Measurements from ENCODE around the gene HOXB13. TPM values are rescaled to one million over a fixed set of nuclear protein-coding genes. Genes with fewer than 3 reads are reported as not detected.
"Not testable (repeated sequence)": the region's sequence is repeated elsewhere in the genome, so short reads cannot be mapped to it uniquely, and the experiment has no call there.

HOXB13 gene
- polyA plus RNA-seq, 4 donors, result not detected

DNA sequence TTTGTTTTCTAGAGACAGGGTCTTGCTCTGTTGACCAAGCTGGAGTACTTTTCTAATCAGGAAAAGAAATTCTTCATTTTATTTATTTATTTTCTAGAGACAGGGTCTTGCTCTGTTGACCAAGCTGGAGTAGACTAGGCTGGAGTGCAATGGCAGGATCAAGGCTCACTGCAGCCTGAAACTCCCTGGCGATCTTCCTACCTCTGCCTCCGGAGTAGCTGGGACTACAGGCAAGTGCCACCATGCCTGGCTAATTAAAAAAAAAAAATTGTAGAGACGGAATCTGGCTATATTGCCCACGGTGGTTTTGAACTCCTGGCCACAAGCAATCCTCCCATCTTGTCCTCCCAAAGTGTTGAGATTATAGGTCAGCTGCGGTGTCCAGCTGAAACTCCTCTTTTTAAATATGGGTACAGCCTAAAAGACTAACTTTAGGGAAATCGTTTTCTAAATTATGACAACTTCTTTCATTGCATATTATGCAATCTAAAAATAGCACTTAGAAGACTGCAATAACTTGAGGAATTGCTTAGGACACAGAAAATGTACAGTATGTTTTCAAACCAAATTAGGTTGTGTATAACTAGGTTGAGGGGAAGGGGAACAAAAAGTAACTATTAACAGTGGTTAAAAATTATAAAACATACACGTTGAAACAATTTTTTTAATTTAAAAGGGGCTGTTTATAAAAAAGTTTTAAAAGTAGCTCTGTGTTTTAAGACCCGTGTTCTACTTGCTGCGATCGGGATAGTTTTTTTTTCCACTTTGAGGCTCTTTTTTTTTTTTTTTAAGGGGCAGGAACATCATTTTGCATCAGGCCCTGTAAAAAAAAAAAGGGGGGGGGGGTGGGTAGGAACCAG lies 11.0 kb downstream of the HOXB13 start:
- DNase-seq (ENCODE audit: low read depth in 4 of 4, low spot score in 3 of 4), result no peak

- not testable (repeated sequence) for DNase-seq (ENCODE audit: low read depth in 4 of 4, low spot score in 3 of 4)
These were observed 12.0 kb downstream of the HOXB13 start for GRCh38 chr17:48716549-48716948.

- no peak for DNase-seq (ENCODE audit: low read depth in 4 of 4, low spot score in 3 of 4)
These were observed 12.8 kb downstream of the HOXB13 start for GRCh38 chr17:48715496-48716399.

- DNase-seq (ENCODE audit: low read depth in 4 of 4, low spot score in 3 of 4), result no peak
These were observed 17.4 kb downstream of the HOXB13 start for GRCh38 chr17:48711128-48711527.

GRCh38 chr17:48704361-48705248 lies 23.9 kb downstream of the HOXB13 start:
- no peak for DNase-seq (ENCODE audit: low read depth in 4 of 4, low spot score in 3 of 4)

DNA sequence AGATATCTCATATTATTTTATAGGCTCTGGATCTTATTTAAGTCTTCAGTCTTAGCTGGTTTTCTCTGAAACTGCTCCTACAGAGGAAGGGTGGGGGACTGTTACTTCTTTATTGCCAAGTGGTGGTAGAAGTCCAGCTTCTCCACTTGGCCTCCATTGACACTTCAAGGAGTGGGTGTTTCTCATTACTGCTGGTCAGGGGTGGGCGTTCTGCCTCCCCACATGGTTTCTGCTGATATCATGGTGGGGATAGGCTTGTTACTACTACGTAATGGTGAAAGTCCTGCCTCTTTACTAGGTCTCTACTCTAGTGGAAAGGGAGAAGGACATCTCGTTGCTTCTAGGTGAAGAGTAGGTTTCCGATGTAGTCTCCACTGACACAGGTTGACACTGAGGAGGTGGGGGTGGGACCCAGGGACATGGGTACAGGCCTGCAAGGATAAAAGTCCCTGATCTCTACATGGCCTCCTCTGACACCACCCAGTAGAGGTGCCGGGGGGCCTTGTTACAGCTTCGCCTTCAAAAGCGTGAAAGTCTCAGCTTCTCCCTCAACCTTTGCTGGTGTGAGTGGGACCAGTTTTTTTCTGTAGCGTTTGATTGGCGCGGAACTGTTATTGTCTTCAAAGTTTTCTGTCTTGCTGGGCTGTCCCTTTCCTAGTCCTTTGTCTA lies 26.6 kb downstream of the HOXB13 start:
- no peak for DNase-seq (ENCODE audit: low read depth in 4 of 4, low spot score in 3 of 4)

- no peak for DNase-seq (ENCODE audit: low read depth in 4 of 4, low spot score in 3 of 4)
These were observed 35.4 kb downstream of the HOXB13 start for GRCh38 chr17:48693178-48693577.

DNA sequence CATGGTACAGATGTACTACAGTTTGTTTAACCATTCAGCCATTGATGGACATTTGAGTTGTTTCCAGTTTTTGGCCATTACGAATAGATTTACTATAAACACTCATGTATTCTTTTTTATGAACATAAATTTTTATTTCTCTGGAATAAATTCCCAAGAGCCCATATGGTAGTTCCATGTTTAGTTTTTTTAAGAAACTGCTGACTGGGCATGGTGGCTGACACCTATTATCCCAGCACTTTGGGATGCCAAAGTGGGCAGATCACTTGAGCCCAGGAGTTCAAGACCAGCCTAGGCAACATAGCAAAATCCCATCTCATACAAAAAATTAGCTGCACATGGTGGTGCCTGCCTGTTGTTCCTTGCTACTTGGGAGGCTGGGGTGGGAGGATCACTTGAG lies 36.5 kb downstream of the HOXB13 start:
- DNase-seq (ENCODE audit: low read depth in 4 of 4, low spot score in 3 of 4), result no peak

DNA sequence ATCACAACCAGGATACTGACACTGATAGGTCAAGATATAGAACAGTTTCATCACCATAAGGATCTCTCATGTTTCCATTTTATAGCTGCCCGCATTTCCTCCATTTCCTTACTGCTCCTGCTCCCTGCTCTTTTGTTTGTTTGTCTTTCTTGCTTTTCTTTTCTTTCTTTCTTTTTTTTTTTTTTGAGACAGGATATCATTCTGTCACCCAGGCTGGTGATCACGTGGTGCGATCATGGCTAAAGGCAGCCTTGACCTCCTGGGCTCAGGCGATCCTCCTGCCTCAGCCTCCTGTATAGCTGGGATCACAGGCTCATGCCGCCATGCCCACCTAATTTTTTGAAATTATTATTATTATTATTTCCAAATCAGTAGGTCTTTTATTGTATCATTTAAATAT lies 37.9 kb downstream of the HOXB13 start:
- DNase-seq (ENCODE audit: low read depth in 4 of 4, low spot score in 3 of 4), result no peak

DNA sequence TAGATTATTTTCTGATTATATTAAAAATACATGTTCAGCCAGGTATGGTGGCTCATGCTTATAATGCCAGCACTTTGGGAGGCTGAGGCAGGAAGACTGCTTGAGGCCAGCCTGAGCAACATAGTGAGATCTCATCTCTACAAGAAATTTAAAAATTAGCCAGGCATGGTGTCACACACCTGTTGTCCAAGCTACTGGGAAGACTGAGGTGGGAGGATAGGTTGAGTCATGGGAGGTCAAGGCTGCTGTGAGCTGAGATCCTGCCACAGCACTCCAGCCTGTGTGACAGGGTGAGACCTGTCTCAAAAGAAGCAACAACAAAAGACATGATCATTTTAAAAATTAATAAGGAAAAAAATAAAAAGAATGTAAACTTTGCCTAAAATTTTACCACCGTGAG lies 46.9 kb downstream of the HOXB13 start:
- DNase-seq (ENCODE audit: low read depth in 4 of 4, low spot score in 3 of 4), result no peak

DNA sequence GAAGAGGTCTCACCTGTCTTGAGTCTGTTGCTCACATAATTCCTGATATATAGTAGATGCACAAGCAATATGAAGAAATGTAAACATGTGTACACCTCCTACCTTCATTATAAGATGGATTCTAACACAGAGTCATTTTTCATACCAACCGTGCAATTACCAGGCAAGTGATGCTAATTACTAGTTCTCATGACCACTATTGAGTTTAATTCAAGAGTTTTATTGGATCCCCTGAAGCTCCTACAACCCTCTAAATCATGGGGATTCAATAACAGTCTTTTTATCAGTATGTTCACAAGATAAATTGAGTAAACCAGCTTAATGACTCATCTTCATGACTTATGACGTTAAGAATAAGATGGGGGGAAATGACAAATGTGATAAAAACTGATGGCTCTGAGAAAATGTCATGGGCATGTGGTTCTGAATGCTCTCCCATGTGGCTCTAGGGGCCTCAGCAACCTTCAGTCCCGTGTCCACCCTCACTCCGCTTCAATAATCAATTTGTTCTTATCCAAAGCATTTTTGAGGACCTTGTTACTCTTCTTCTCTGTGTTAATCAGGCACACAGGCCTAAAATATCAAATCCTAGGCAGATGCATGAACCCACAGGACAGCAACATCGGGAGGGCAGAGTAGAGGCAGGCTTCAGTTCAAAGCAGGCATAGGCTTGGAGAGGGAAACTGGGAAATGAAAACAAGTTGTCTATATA lies 49.0 kb downstream of the HOXB13 start:
- no peak for DNase-seq (ENCODE audit: low read depth in 4 of 4, low spot score in 3 of 4)

DNA sequence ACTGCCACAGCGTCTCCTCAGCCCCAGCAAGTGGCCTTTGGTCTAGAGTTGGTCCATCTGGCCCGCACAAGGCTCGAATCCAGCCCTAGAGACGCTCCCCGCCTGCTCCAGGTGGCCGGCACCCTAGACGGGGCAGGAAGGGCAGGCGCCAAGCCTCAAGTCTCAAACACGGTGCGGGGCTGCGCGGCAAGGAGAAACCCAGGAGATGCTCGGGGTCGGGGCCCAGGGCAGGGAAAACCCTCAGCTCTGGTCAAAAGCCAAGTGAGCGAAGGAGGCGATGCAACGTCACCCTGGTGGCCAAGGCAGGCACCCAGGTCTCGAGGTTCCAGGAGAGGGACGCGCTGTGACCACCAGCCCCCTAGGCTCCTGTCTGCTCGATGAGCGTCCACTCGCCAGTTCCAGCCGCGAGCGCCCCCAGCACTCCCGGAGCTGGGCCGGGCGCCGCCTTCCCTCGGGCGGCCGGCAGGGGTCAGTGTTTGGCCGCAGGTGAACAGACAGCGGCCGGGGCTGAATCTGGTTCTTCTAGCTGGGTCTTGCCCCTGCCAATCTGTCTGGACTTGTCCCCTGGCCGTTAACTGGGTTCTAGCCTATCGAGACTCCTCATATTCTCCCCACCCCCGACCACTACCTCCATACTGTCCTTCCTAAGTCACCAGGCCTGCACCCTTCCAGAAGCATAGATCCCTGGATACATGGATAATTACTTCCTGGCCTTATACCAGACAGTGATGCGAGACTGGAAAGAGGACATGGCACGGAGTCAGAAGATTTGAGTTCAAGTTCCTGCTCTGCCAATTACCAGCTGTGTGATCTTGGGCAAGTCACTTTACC lies 50.2 kb downstream of the HOXB13 start:
- DNase-seq (ENCODE audit: low read depth in 4 of 4, low spot score in 3 of 4), result peak; percentile 33 to 57 (median 52)

- no peak for DNase-seq (ENCODE audit: low read depth in 4 of 4, low spot score in 3 of 4)
These were observed 51.5 kb downstream of the HOXB13 start for GRCh38 chr17:48676963-48677558.

Other genes starting within 250 kb of the HOXB13 start
- under 1 TPM; 0.27 to 0.34 (median 0.29) TPM for gene HOXB1, start 197.7 kb downstream of the HOXB13 start, polyA plus RNA-seq (ENCODE audit: insufficient read length in 4 of 4)
- 10 to 100 TPM; 43.5 to 61.1 (median 56.7) TPM for gene HOXB2, start 183.6 kb downstream of the HOXB13 start, polyA plus RNA-seq (ENCODE audit: insufficient read length in 4 of 4)
- gene HOXB4, start 150.4 kb downstream of the HOXB13 start, polyA plus RNA-seq (ENCODE audit: insufficient read length in 4 of 4), result 10 to 100 TPM in 3 of 4 donors, 1 to 10 TPM in 1; 9.3 to 12.7 (median 10.8) TPM
- gene HOXB3, start 138.5 kb downstream of the HOXB13 start, polyA plus RNA-seq (ENCODE audit: insufficient read length in 4 of 4), result 100 to 1,000 TPM; 145 to 170 (median 155) TPM
- 10 to 100 TPM; 28.8 to 38.4 (median 33.5) TPM for gene HOXB5, start 135.0 kb downstream of the HOXB13 start, polyA plus RNA-seq (ENCODE audit: insufficient read length in 4 of 4)
- gene HOXB6, start 123.8 kb downstream of the HOXB13 start, polyA plus RNA-seq (ENCODE audit: insufficient read length in 4 of 4), result 100 to 1,000 TPM in 1 of 4 donors, 10 to 100 TPM in 3; 81.5 to 108 (median 90.6) TPM
- gene HOXB7, start 117.7 kb downstream of the HOXB13 start, polyA plus RNA-seq (ENCODE audit: insufficient read length in 4 of 4), result 10 to 100 TPM; 37.4 to 44.0 (median 40.5) TPM
- 10 to 100 TPM; 47.3 to 55.5 (median 48.6) TPM for gene HOXB8, start 113.5 kb downstream of the HOXB13 start, polyA plus RNA-seq (ENCODE audit: insufficient read length in 4 of 4)
- gene HOXB9, start 102.4 kb downstream of the HOXB13 start, polyA plus RNA-seq (ENCODE audit: insufficient read length in 4 of 4), result 10 to 100 TPM; 51.6 to 75.3 (median 66.7) TPM
- not detected for gene PRAC1, start 6.2 kb downstream of the HOXB13 start, polyA plus RNA-seq (ENCODE audit: insufficient read length in 4 of 4)
- gene PRAC2, start 5.6 kb downstream of the HOXB13 start, polyA plus RNA-seq (ENCODE audit: insufficient read length in 4 of 4), result not detected
- under 1 TPM; 0.35 to 0.50 (median 0.43) TPM for gene TTLL6, start 88.5 kb upstream of the HOXB13 start, polyA plus RNA-seq (ENCODE audit: insufficient read length in 4 of 4)
- gene CALCOCO2, start 102.3 kb upstream of the HOXB13 start, polyA plus RNA-seq (ENCODE audit: insufficient read length in 4 of 4), result 10 to 100 TPM; 70.1 to 87.4 (median 83.2) TPM
- gene ATP5MC1, start 164.0 kb upstream of the HOXB13 start, polyA plus RNA-seq (ENCODE audit: insufficient read length in 4 of 4), result 100 to 1,000 TPM; 153 to 164 (median 160) TPM
- gene UBE2Z, start 179.7 kb upstream of the HOXB13 start, polyA plus RNA-seq (ENCODE audit: insufficient read length in 4 of 4), result 100 to 1,000 TPM in 2 of 4 donors, 10 to 100 TPM in 2; 91.6 to 105 (median 99.6) TPM
- 100 to 1,000 TPM in 3 of 4 donors, 10 to 100 TPM in 1; 87.9 to 107 (median 102) TPM for gene SNF8, start 216.1 kb upstream of the HOXB13 start, polyA plus RNA-seq (ENCODE audit: insufficient read length in 4 of 4)
- gene GIP, start 239.8 kb upstream of the HOXB13 start, polyA plus RNA-seq (ENCODE audit: insufficient read length in 4 of 4), result not detected

All from right renal pelvis (tissue), 4 donors.